GM10266 (cell line): ENCODE data around the gene RTP2.

ENCODE experiments used
- DNase-seq: peaks from one replicate; pipeline ENCODE4 v3.0.0; 2012; ENCODE audit errors: extremely low spot score
- CTCF ChIP-seq: IDR thresholded peaks from 2 replicates; pipeline ENCODE4 v1.5.1; 2012; ENCODE audit warnings: mild to moderate bottlenecking, low read depth; ENCODE audit not compliant: control insufficient read depth, insufficient read depth; ENCODE audit errors: missing control alignments

RTP2 gene

GRCh38 chr3:187737368-187738070 is 35.2 kb upstream of the RTP2 start:
- no peak for TF ChIP-seq CTCF
- no peak for DNase-seq

GRCh38 chr3:187737006-187737367 is 34.6 kb upstream of the RTP2 start:
- TF ChIP-seq CTCF, result no peak
- no peak for DNase-seq

- TF ChIP-seq CTCF, result no peak
- DNase-seq, result no peak
These were observed 34.1 kb upstream of the RTP2 start for GRCh38 chr3:187736418-187736871.

- no peak for DNase-seq
- no peak for TF ChIP-seq CTCF
These were observed 33.5 kb upstream of the RTP2 start for GRCh38 chr3:187735837-187736236.

GRCh38 chr3:187735383-187735782 is 33.0 kb upstream of the RTP2 start:
- no peak for TF ChIP-seq CTCF

GRCh38 chr3:187734841-187735240 is 32.5 kb upstream of the RTP2 start:
- no peak for TF ChIP-seq CTCF
- DNase-seq, result no peak

More at GRCh38 chr3:187735383-187735782, 33.0 kb upstream of the RTP2 start:
- no peak for DNase-seq

GRCh38 chr3:187733371-187733770 is 31.0 kb upstream of the RTP2 start:
- no peak for DNase-seq
- TF ChIP-seq CTCF, result no peak
